ENCODE data around the gene ZNF511.

GRCh38 chr10:133350283-133350949 is 41.7 kb downstream of the ZNF511 start:
- TF ChIP-seq, protein P1, sequence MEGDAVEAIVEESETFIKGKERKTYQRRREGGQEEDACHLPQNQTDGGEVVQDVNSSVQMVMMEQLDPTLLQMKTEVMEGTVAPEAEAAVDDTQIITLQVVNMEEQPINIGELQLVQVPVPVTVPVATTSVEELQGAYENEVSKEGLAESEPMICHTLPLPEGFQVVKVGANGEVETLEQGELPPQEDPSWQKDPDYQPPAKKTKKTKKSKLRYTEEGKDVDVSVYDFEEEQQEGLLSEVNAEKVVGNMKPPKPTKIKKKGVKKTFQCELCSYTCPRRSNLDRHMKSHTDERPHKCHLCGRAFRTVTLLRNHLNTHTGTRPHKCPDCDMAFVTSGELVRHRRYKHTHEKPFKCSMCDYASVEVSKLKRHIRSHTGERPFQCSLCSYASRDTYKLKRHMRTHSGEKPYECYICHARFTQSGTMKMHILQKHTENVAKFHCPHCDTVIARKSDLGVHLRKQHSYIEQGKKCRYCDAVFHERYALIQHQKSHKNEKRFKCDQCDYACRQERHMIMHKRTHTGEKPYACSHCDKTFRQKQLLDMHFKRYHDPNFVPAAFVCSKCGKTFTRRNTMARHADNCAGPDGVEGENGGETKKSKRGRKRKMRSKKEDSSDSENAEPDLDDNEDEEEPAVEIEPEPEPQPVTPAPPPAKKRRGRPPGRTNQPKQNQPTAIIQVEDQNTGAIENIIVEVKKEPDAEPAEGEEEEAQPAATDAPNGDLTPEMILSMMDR (conservative IDR thresholded peaks at IDR 0.05; ENCODE audit: low read length), result no peak
- TF ChIP-seq EZH2phosphoT487 (IDR thresholded peaks at IDR 0.05; ENCODE audit: borderline replicate concordance, low read depth, low read length), result no peak

All from OCI-LY7 (cell line).